Stimulated activated CD8-positive, alpha-beta memory T cell treated with anti-CD3 and anti-CD28 coated beads, Interleukin-12 subunit alpha, Interleukin-12 subunit beta, amount 100 ng/mL, for 24 hours (primary cell): ENCODE data around the gene SELL.
"Not testable (repeated sequence)": the region's sequence is repeated elsewhere in the genome, so short reads cannot be mapped to it uniquely, and the experiment has no call there.

Source experiments
- DNase-seq: peaks from one replicate; pipeline ENCODE4 v3.0.0-alpha.2; 2020; ENCODE audit errors: extremely low read depth

Gene SELL

DNA sequence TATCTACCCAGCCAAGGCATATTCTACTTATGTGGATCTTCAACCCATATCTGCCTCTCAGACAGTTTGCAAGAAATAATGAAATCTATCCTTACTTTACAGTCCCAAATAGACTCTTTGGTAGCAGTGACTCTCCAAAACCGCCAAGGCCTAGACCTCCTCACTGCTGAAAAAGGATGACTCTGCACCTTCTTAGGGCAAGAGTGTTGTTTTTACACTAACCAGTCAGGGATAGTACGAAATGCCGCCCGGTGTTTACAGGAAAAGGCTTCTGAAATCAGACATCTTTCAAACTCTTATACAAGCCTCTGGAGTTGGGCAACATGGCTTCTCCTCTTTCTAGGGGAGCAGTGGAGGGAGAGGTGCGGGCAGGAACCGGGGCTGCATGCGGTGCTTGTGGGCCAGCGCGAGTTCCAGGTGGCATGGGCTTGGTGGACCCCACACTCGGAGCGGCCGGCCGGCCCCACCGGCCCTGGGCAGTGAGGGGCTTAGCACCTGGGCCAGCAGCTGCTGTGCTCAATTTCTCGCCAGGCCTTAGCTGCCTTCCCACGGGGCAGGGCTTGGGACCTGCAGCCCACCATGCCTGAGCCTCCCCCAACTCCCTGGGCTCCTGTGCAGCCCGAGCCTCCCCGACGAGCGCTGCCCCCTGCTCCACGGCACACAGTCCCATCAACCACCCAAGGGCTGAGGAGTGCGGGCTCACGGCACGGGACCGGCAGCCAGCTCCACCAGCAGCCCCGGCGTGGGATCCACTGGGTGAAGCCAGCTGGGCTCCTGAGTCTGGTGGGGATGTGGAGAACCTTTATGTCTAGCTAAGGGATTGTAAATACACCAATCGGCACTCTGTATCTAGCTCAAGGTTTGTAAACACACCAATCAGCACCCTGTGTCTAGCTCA is 43.5 kb downstream of the SELL start:
- DNase-seq, result not testable (repeated sequence)

GRCh38 chr1:169667227-169667639 is 44.2 kb downstream of the SELL start:
- DNase-seq, result not testable (repeated sequence)

DNA sequence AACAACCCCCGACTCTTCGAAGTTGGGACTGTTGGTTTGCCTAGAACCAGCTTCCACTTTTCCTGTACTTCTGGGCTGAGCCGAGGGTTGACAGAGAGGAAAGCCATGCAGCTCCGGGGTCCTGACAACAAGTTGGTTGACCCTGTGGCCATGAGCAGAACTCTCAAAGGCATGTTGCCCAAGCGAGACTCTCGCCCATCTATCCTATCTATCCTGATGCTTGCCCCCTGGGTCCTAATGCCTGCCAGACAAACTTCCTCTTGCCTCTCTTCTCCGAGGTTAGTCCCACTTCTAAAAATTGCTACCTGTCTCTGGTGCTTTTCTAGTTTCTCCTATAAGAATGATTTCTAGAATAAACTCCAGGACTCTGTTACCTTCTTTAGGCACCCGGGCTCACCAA is 48.7 kb downstream of the SELL start:
- DNase-seq, result not testable (repeated sequence)

DNA sequence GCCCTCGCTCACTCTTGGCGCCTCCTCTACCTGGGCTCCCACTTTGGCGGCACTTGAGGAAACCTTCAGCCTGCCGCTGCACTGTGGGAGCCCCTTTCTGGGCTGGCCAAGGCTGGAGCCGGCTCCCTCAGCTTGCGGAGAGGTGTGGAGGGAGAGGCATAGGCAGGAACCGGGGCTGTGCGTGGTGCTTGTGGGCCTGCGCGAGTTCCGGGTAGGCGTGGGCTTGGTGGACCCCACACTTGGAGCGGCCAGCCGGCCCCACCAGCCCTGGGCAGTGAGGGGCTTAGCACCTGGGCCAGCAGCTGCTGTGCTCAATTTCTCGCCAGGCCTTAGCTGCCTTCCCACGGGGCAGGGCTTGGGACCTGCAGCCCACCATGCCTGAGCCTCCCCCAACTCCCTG is 50.4 kb downstream of the SELL start:
- not testable (repeated sequence) for DNase-seq

DNA sequence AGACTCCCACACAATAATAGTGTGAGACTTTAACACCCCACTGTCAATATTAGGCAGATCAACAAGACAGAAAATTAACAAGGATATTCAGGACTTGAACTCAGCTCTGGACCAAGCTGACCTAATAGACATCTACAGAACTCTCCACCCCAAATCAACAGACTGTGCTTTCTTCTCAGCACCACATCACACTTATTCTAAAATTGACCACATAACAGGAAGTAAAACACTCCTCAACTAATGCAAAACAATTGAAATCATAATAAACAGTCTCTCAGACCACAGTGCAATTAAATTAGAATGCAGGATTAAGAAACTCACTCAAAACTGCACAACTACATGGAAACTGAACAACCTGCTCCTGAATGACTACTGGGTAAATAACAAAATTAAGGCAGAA is 52.6 kb downstream of the SELL start:
- not testable (repeated sequence) for DNase-seq

- DNase-seq, result no peak
Observed at GRCh38 chr1:169653873-169654272, 57.5 kb downstream of the SELL start.

DNA sequence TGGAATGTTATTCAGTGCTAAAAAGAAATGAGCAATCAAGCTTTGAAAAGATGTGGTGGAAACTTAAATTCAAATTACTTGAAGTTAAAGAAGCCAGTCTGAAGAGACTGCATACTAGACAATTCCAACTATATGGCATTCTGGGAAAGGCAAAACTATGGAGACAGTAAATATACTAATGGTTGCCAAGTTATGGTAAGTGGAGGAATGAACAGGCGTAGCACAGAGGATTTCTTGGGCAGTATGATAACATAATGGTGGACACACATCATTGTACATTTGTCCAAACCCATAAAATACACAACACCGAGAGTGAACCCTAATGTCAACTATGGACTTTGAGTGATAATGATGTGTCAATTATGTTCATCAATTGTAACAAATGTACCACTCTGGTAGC is 60.4 kb downstream of the SELL start:
- DNase-seq, result no peak

DNA sequence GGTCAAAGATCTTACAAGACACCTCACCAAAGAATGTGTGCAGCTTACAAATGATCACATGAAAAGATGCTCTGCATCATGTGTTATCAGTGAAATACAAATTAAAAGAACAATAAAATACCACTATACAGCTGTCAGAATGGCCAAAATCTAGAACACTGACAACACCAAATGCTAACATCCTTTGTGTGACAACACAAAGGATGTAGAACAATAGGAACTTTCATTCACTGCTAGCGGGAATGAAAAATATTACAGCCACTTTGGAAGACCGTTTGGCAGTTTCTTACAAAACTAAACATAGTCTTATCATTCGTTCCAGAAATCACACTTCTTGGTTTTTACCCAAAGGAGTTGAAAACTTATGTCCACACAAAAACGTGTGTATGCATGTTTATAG is 60.9 kb downstream of the SELL start:
- DNase-seq, result no peak

- no peak for DNase-seq
Observed at GRCh38 chr1:169648709-169649108, 62.7 kb downstream of the SELL start.

- DNase-seq, result no peak
Observed at GRCh38 chr1:169648187-169648586, 63.2 kb downstream of the SELL start.

DNA sequence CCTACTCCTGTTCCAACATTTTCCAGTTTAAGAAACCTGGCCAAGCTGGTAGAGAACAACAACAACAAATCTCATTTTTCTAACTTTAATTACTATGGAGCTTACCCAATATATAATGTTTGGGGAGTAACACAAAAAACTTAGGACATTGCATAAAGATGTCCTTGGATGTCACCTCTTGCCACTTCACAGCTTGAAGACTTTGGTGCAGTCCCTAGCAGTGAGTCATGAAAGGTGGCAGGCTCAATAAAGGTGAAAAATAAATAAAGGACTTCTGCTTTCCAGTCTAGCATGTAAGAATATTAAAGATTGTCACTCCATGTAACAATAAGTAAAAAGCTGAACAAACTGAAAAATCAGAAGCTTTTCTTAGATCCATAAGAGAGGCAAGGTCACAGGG is 63.9 kb downstream of the SELL start:
- DNase-seq, result no peak

DNA sequence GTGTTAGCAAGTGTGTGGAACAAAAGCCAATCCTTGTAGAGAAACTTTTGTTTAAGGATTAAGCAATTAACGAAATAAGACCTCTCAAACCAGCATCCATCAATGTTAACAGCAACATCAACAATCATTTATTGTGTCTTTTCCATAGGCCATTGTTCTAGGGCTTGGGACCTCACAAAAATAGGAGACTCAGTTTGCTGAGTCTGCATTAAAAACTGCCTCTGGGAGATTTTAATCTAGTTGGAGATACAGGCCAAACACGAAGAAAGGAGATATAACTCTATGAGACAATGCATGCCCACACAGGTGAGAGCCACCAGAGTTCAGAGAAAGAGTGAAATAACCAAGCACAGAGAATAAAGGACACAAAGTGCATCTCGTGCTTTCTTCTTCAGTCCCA is 67.1 kb downstream of the SELL start:
- DNase-seq, result no peak
